Measurements from ENCODE around the gene NUPR1. TPM values are rescaled to one million over a fixed set of nuclear protein-coding genes. Genes with fewer than 3 reads are reported as not detected.

Gene NUPR1
- total RNA-seq, 1 experiment from 2014 or later: not detected

DNA sequence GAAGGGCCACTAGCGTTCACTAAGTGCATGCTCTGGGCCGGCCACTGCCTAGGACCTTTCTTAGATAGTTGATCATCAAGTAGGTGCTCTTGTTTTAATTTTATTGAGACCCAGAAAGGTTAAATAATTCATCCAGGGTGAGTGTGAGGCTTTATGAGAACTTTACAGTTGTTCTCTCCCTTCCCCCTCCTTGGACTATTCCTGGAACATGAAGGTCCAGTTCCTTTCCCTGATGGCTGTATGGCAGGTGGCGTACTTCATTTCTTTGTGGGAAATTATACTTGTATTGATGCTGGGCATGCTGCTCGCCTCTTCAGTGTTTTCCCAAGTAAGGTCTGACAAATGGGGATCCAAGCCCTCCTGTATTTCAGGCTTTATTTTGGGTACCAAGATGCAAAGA lies 23.4 kb upstream of the NUPR1 start:
- H3K4me2 ChIP-seq (ENCODE audit: low read depth, low read length, poor library complexity, severe bottlenecking): no peak overlapping the region
- H3K36me3 ChIP-seq (ENCODE audit: insufficient read depth, low read length): peaks cover 31% of the 10 kb centered on the region
- H3K79me2 ChIP-seq (ENCODE audit: low read length): peaks cover 82% of the 10 kb centered on the region
- H3K4me3 ChIP-seq (ENCODE audit: low read length): no peak overlapping the region
- H3K27me3 ChIP-seq (ENCODE audit: low read length): no peaks in the 10 kb centered on the region
- H3K27ac ChIP-seq (ENCODE audit: low read length): no peak overlapping the region
- no peaks in the 10 kb centered on the region for H4K20me1 ChIP-seq (ENCODE audit: insufficient read depth, low read depth, low read length)
- peaks cover 18% of the 10 kb centered on the region for H3K4me1 ChIP-seq (ENCODE audit: low read length)
- H3K9ac ChIP-seq (ENCODE audit: low read length): no peak overlapping the region
- no peaks in the 10 kb centered on the region for H3K9me2 ChIP-seq (replicated peaks; ENCODE audit: insufficient read depth, low read length)
- no peak for DNase-seq
- no peak overlapping the region for H2AFZ ChIP-seq (ENCODE audit: low read length)
- peaks cover 2% of the 10 kb centered on the region; the same call in 1 of the 2 replicates for H3K9me3 ChIP-seq (ENCODE audit: low read length)

GRCh38 chr16:28561557-28562187 lies 22.9 kb upstream of the NUPR1 start:
- Histone ChIP-seq H3K79me2 (ENCODE audit: low read length) (peaks cover 83% of the 10 kb centered on the region), H3K27me3 (ENCODE audit: low read length) (no peaks in the 10 kb centered on the region), H3K27ac (ENCODE audit: low read length) (no peak overlapping the region), H3K4me1 (ENCODE audit: low read length) (peaks cover 24% of the 10 kb centered on the region), H3K4me3 (ENCODE audit: low read length) (no peak overlapping the region), H3K9ac (ENCODE audit: low read length) (no peak overlapping the region), H3K9me2 (replicated peaks; ENCODE audit: insufficient read depth, low read length) (no peaks in the 10 kb centered on the region), H3K36me3 (ENCODE audit: insufficient read depth, low read length) (peaks cover 31% of the 10 kb centered on the region), H3K4me2 (ENCODE audit: low read depth, low read length, poor library complexity, severe bottlenecking) (no peak overlapping the region), H3K9me3 (ENCODE audit: low read length) (no peaks in the 10 kb centered on the region), H4K20me1 (ENCODE audit: insufficient read depth, low read depth, low read length) (no peaks in the 10 kb centered on the region), H2AFZ (ENCODE audit: low read length) (no peak overlapping the region)
- no peak for DNase-seq

- Histone ChIP-seq H3K4me3 (ENCODE audit: low read length) (no peak overlapping the region), H4K20me1 (ENCODE audit: insufficient read depth, low read depth, low read length) (no peaks in the 10 kb centered on the region), H3K79me2 (ENCODE audit: low read length) (peaks cover 77% of the 10 kb centered on the region), H3K27ac (ENCODE audit: low read length) (peak overlapping the region; percentile 91), H3K27me3 (ENCODE audit: low read length) (no peaks in the 10 kb centered on the region), H3K4me1 (ENCODE audit: low read length) (peaks cover 50% of the 10 kb centered on the region), H3K9me3 (ENCODE audit: low read length) (no peaks in the 10 kb centered on the region), H3K36me3 (ENCODE audit: insufficient read depth, low read length) (peaks cover 20% of the 10 kb centered on the region), H3K9me2 (replicated peaks; ENCODE audit: insufficient read depth, low read length) (no peaks in the 10 kb centered on the region), H3K4me2 (ENCODE audit: low read depth, low read length, poor library complexity, severe bottlenecking) (no peak overlapping the region), H3K9ac (ENCODE audit: low read length) (no peak overlapping the region), H2AFZ (ENCODE audit: low read length) (no peak overlapping the region)
- no peak for DNase-seq
Observed at GRCh38 chr16:28558456-28558855, 19.7 kb upstream of the NUPR1 start.

GRCh38 chr16:28556914-28557320 lies 18.1 kb upstream of the NUPR1 start:
- Histone ChIP-seq H3K9me3 (ENCODE audit: low read length) (no peaks in the 10 kb centered on the region), H4K20me1 (ENCODE audit: insufficient read depth, low read depth, low read length) (no peaks in the 10 kb centered on the region), H3K4me2 (ENCODE audit: low read depth, low read length, poor library complexity, severe bottlenecking) (peak overlapping the region; percentile 98), H3K79me2 (ENCODE audit: low read length) (peaks cover 63% of the 10 kb centered on the region), H3K27ac (ENCODE audit: low read length) (peak overlapping the region; percentile 91), H2AFZ (ENCODE audit: low read length) (no peak overlapping the region), H3K9ac (ENCODE audit: low read length) (peak overlapping the region; percentile 57), H3K27me3 (ENCODE audit: low read length) (no peaks in the 10 kb centered on the region), H3K36me3 (ENCODE audit: insufficient read depth, low read length) (peaks cover 17% of the 10 kb centered on the region), H3K4me1 (ENCODE audit: low read length) (peaks cover 63% of the 10 kb centered on the region), H3K9me2 (replicated peaks; ENCODE audit: insufficient read depth, low read length) (no peaks in the 10 kb centered on the region), H3K4me3 (ENCODE audit: low read length) (peak overlapping the region; percentile 28)
- peak; percentile 78 for DNase-seq

DNA sequence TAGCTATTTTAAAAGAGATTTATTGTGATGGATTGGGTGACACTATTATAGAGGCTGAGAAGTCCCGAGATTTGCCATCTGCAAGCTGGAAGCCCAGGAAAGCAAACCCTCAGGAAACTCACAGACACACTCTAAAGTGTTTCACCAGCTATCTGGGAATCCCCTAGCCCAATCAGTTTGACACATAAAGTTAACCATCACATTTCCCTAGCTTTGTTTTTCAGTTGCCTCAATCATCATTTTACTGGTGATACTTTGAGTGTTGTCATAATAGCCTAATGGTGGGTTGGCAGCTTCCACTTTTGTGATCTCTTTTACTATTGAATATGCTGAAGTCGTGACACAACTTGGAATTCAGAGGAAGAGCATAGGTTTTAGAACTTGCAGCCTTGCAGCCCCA lies 16.8 kb upstream of the NUPR1 start:
- no peaks in the 10 kb centered on the region for H4K20me1 ChIP-seq (ENCODE audit: insufficient read depth, low read depth, low read length)
- H3K9me2 ChIP-seq (replicated peaks; ENCODE audit: insufficient read depth, low read length): no peaks in the 10 kb centered on the region
- H3K9me3 ChIP-seq (ENCODE audit: low read length): no peaks in the 10 kb centered on the region
- no peak for DNase-seq
- peak overlapping the region; percentile 34 for H3K9ac ChIP-seq (ENCODE audit: low read length)
- peaks cover 63% of the 10 kb centered on the region for H3K4me1 ChIP-seq (ENCODE audit: low read length)
- H3K27me3 ChIP-seq (ENCODE audit: low read length): no peaks in the 10 kb centered on the region
- H3K27ac ChIP-seq (ENCODE audit: low read length): peak overlapping the region; percentile 91
- peaks cover 53% of the 10 kb centered on the region for H3K79me2 ChIP-seq (ENCODE audit: low read length)
- no peak overlapping the region for H3K4me3 ChIP-seq (ENCODE audit: low read length)
- H3K36me3 ChIP-seq (ENCODE audit: insufficient read depth, low read length): peaks cover 17% of the 10 kb centered on the region
- H2AFZ ChIP-seq (ENCODE audit: low read length): no peak overlapping the region
- peak overlapping the region; percentile 98 for H3K4me2 ChIP-seq (ENCODE audit: low read depth, low read length, poor library complexity, severe bottlenecking)

GRCh38 chr16:28554634-28555423 lies 16.1 kb upstream of the NUPR1 start:
- H4K20me1 ChIP-seq (ENCODE audit: insufficient read depth, low read depth, low read length): no peaks in the 10 kb centered on the region
- H3K9me3 ChIP-seq (ENCODE audit: low read length): no peaks in the 10 kb centered on the region
- DNase-seq: peak; percentile 64
- peaks cover 63% of the 10 kb centered on the region for H3K4me1 ChIP-seq (ENCODE audit: low read length)
- peak overlapping the region; percentile 91 for H3K27ac ChIP-seq (ENCODE audit: low read length)
- H3K27me3 ChIP-seq (ENCODE audit: low read length): no peaks in the 10 kb centered on the region
- peaks cover 51% of the 10 kb centered on the region for H3K79me2 ChIP-seq (ENCODE audit: low read length)
- no peak overlapping the region for H2AFZ ChIP-seq (ENCODE audit: low read length)
- peaks cover 17% of the 10 kb centered on the region for H3K36me3 ChIP-seq (ENCODE audit: insufficient read depth, low read length)
- no peaks in the 10 kb centered on the region for H3K9me2 ChIP-seq (replicated peaks; ENCODE audit: insufficient read depth, low read length)
- peak overlapping the region; percentile 98 for H3K4me2 ChIP-seq (ENCODE audit: low read depth, low read length, poor library complexity, severe bottlenecking)
- H3K9ac ChIP-seq (ENCODE audit: low read length): peak overlapping the region; percentile 84
- peak overlapping the region; percentile 79 for H3K4me3 ChIP-seq (ENCODE audit: low read length)

GRCh38 chr16:28553776-28554633 lies 15.2 kb upstream of the NUPR1 start, which contains the start of gene SGF29:
SGF29 (plus strand) TSS chr16:28553920; CDS start chr16:28581070, 27,150 bp downstream.
- H3K36me3 ChIP-seq (ENCODE audit: insufficient read depth, low read length): peaks cover 14% of the 10 kb centered on the region
- peak within 1 kb of the TSS; percentile 91 for H3K27ac ChIP-seq (ENCODE audit: low read length)
- no peaks in the 10 kb centered on the region for H3K9me3 ChIP-seq (ENCODE audit: low read length)
- no peaks in the 10 kb centered on the region for H4K20me1 ChIP-seq (ENCODE audit: insufficient read depth, low read depth, low read length)
- no peaks in the 10 kb centered on the region for H3K9me2 ChIP-seq (replicated peaks; ENCODE audit: insufficient read depth, low read length)
- peak within 1 kb of the TSS; percentile 79 for H3K4me3 ChIP-seq (ENCODE audit: low read length)
- H3K79me2 ChIP-seq (ENCODE audit: low read length): peaks cover 42% of the 10 kb centered on the region
- no peak within 1 kb of the TSS; the same call in 1 of the 2 replicates for H2AFZ ChIP-seq (ENCODE audit: low read length)
- peak within 1 kb of the TSS; percentile 98 for H3K4me2 ChIP-seq (ENCODE audit: low read depth, low read length, poor library complexity, severe bottlenecking)
- peak; percentile 98 for DNase-seq
- no peaks in the 10 kb centered on the region for H3K27me3 ChIP-seq (ENCODE audit: low read length)
- H3K4me1 ChIP-seq (ENCODE audit: low read length): peaks cover 69% of the 10 kb centered on the region
- peak within 1 kb of the TSS; percentile 88 for H3K9ac ChIP-seq (ENCODE audit: low read length)
